Measurements from ENCODE around the gene SRGAP1.

DNA sequence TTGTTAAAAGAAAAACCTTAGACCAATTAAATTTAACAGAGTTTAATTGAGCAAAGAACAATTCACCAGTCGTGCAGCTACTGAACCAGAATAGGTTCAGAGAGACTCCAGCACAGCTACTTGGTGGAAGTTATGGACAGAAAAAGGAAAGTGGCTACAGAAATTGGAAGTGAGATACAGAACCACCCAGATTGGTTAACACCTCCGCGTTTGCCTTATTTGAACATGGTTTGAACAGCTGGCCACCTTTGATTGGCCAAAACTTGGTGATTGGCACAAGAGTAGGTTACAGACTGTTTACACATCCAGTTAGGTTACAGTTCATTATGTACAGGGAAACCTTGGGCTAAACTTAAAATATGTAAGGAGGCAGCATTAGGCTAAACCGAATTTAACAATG is 54.9 kb downstream of the SRGAP1 start:
- TF ChIP-seq, protein P1, sequence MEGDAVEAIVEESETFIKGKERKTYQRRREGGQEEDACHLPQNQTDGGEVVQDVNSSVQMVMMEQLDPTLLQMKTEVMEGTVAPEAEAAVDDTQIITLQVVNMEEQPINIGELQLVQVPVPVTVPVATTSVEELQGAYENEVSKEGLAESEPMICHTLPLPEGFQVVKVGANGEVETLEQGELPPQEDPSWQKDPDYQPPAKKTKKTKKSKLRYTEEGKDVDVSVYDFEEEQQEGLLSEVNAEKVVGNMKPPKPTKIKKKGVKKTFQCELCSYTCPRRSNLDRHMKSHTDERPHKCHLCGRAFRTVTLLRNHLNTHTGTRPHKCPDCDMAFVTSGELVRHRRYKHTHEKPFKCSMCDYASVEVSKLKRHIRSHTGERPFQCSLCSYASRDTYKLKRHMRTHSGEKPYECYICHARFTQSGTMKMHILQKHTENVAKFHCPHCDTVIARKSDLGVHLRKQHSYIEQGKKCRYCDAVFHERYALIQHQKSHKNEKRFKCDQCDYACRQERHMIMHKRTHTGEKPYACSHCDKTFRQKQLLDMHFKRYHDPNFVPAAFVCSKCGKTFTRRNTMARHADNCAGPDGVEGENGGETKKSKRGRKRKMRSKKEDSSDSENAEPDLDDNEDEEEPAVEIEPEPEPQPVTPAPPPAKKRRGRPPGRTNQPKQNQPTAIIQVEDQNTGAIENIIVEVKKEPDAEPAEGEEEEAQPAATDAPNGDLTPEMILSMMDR (IDR thresholded peaks at IDR 0.05) = no peak
- TF ChIP-seq POLR2A (IDR thresholded peaks at IDR 0.05) = no peak
- no peak for TF ChIP-seq EP300 (IDR thresholded peaks at IDR 0.05)
